GM06990 (cell line): ENCODE results near the gene NENF.

Experiments used
- DNase-seq: peaks from one replicate; pipeline ENCODE4 v3.0.0-alpha.2; 2011; ENCODE audit not compliant: insufficient read length; ENCODE audit errors: extremely low read depth
- H3K27me3 ChIP-seq: replicated peaks from 2 replicates; pipeline ENCODE4 v1.6.0; 2011; ENCODE audit warnings: low read length; ENCODE audit not compliant: control insufficient read depth, insufficient read depth
- H3K36me3 ChIP-seq: 2 replicates; pipeline ENCODE4 v1.5.1; 2011; ENCODE audit warnings: low read length; ENCODE audit not compliant: control insufficient read depth, insufficient read depth
- H3K4me3 ChIP-seq: replicated peaks from 2 replicates; pipeline ENCODE4 v1.5.1; 2011; ENCODE audit warnings: low read depth, mild to moderate bottlenecking, control low read depth, low read length
- TF ChIP-seq, protein P1 (sequence below): IDR thresholded peaks from 2 replicates; pipeline ENCODE4 v1.5.1; 2011; ENCODE audit warnings: low read length, control low read depth, mild to moderate bottlenecking, inconsistent platforms; ENCODE audit not compliant: insufficient read depth, poor library complexity, severe bottlenecking

The NENF gene

DNA sequence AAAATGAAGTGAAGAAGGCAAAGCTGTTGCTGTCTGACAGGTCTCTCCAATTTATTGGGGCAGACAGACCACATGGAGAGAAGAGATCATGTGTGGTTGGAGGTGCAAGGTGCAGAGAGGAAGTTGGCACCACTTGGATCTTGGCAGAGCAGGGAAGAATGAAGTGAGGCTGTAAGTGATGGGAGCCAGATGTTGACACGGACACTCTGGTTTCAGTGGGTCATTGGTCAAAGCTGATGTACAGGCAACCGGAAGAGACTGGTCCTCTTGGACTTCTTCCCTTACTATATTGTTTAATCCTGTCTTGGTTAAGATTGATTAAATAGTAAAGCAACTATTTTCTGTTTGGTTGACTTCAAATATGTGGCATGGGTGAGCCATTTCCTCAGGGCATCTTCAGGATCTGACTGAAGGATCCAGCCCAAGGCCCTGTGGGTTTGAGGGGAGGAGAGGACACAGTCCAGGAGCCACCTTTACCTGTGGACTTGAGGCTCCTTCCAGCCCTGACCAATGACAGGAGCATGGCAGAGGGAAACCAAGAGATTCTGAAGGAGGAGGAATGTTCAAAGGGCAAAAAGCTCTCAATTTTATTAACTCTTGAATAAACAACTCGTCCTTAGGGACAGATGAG lies 49.4 kb downstream of the NENF start:
- Histone ChIP-seq H3K36me3 (no peaks in the 10 kb centered on the region), H3K4me3 (no peak overlapping the region), H3K27me3 (no peaks in the 10 kb centered on the region)
- TF ChIP-seq, protein P1, sequence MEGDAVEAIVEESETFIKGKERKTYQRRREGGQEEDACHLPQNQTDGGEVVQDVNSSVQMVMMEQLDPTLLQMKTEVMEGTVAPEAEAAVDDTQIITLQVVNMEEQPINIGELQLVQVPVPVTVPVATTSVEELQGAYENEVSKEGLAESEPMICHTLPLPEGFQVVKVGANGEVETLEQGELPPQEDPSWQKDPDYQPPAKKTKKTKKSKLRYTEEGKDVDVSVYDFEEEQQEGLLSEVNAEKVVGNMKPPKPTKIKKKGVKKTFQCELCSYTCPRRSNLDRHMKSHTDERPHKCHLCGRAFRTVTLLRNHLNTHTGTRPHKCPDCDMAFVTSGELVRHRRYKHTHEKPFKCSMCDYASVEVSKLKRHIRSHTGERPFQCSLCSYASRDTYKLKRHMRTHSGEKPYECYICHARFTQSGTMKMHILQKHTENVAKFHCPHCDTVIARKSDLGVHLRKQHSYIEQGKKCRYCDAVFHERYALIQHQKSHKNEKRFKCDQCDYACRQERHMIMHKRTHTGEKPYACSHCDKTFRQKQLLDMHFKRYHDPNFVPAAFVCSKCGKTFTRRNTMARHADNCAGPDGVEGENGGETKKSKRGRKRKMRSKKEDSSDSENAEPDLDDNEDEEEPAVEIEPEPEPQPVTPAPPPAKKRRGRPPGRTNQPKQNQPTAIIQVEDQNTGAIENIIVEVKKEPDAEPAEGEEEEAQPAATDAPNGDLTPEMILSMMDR = no peak
- DNase-seq = no peak

- DNase-seq = no peak
- H3K27me3 ChIP-seq = no peaks in the 10 kb centered on the region
- TF ChIP-seq, protein P1 = no peak
- H3K4me3 ChIP-seq = no peak overlapping the region
- H3K36me3 ChIP-seq = no peaks in the 10 kb centered on the region
Observed at GRCh38 chr1:212482637-212483441, 50.1 kb downstream of the NENF start.

GRCh38 chr1:212484701-212485570 lies 52.2 kb downstream of the NENF start:
- Histone ChIP-seq H3K36me3 (no peaks in the 10 kb centered on the region), H3K27me3 (no peaks in the 10 kb centered on the region), H3K4me3 (no peak overlapping the region)
- no peak for DNase-seq
- TF ChIP-seq, protein P1 = no peak

GRCh38 chr1:212485571-212485912 lies 52.8 kb downstream of the NENF start:
- no peak overlapping the region for H3K4me3 ChIP-seq
- no peak for DNase-seq
- TF ChIP-seq, protein P1 = no peak
- no peaks in the 10 kb centered on the region for H3K36me3 ChIP-seq
- no peaks in the 10 kb centered on the region for H3K27me3 ChIP-seq

DNA sequence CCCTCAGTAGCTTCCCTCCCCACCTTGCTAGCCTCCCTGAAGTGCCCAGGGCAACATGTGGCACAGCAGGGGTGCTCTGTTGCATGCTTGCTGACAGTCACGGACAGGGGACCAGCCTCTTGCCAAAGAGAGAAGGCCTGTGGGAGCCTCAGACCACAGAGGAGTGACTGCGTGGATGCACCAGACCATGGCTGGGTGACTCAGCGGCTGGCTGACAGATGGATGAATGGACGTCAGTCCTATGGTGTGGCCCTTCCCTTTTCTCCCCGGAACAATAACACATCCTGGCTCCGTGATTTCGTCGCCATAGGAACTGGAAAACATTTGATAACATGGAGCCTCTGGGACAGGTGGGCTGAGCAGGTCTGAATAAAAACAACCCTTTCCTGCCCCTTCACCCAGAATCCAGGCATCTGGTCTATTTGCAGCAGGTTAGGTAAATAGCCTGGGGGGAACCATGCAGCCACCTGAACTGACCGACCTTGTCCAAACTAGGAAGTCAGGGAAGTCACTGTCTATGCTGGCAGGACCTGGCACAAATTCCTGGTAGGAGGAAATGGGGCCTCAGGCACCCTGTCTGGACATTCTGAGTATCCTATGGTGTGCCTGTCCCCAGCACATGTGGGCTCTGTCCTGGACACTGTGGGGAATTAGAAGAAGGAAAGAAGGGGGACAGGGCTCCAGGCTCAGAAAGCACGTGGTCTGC lies 53.3 kb downstream of the NENF start:
- no peak overlapping the region for H3K4me3 ChIP-seq
- no peaks in the 10 kb centered on the region for H3K36me3 ChIP-seq
- TF ChIP-seq, protein P1 = no peak
- DNase-seq = no peak
- no peaks in the 10 kb centered on the region for H3K27me3 ChIP-seq
